HG03135 (cell line): ENCODE results near the gene CEP44.
"Not testable (repeated sequence)": the region's sequence is repeated elsewhere in the genome, so short reads cannot be mapped to it uniquely, and the experiment has no call there.

Experiments used
- ATAC-seq: cut with Tn5 transposase; IDR thresholded peaks from one replicate; pipeline ENCODE4 v1.9.1; 2021; ENCODE audit warnings: mild to moderate bottlenecking, moderate library complexity; ENCODE audit not compliant: unreplicated experiment

CEP44 gene

GRCh38 chr4:174278467-174278866, 5.2 kb upstream of the CEP44 start:
- ATAC-seq: peak; percentile 24

- ATAC-seq: no peak
Observed at GRCh38 chr4:174279433-174280155, 4.1 kb upstream of the CEP44 start.

- no peak for ATAC-seq
Observed at GRCh38 chr4:174281182-174281737, 2.5 kb upstream of the CEP44 start.

GRCh38 chr4:174281901-174282300, 1.8 kb upstream of the CEP44 start:
- ATAC-seq: no peak

GRCh38 chr4:174282836-174283506, 740 bp upstream of the CEP44 start:
- ATAC-seq: peak; percentile 99

- ATAC-seq: no peak
Observed at GRCh38 chr4:174284487-174284886, 776 bp downstream of the CEP44 start.

- ATAC-seq: no peak
Observed at GRCh38 chr4:174286870-174287269, 3.2 kb downstream of the CEP44 start.

- ATAC-seq: no peak
Observed at GRCh38 chr4:174292473-174292872, 8.8 kb downstream of the CEP44 start.

- not testable (repeated sequence) for ATAC-seq
Observed at GRCh38 chr4:174294641-174295040, 10.9 kb downstream of the CEP44 start.

GRCh38 chr4:174295142-174295541, 11.4 kb downstream of the CEP44 start:
- ATAC-seq: not testable (repeated sequence)

GRCh38 chr4:174303687-174304086, 20.0 kb downstream of the CEP44 start:
- no peak for ATAC-seq

- no peak for ATAC-seq
Observed at GRCh38 chr4:174304664-174305063, 21.0 kb downstream of the CEP44 start.

- no peak for ATAC-seq
Observed at GRCh38 chr4:174305961-174306360, 22.2 kb downstream of the CEP44 start.

- ATAC-seq: no peak
Observed at GRCh38 chr4:174307694-174308093, 24.0 kb downstream of the CEP44 start.

GRCh38 chr4:174312993-174313392, 29.3 kb downstream of the CEP44 start:
- no peak for ATAC-seq

GRCh38 chr4:174314274-174314673, 30.6 kb downstream of the CEP44 start:
- no peak for ATAC-seq

- no peak for ATAC-seq
Observed at GRCh38 chr4:174314770-174315169, 31.1 kb downstream of the CEP44 start.

- no peak for ATAC-seq
Observed at GRCh38 chr4:174316546-174316945, 32.8 kb downstream of the CEP44 start.

GRCh38 chr4:174316954-174317353, 33.2 kb downstream of the CEP44 start:
- ATAC-seq: no peak

- ATAC-seq: no peak
Observed at GRCh38 chr4:174317531-174317930, 33.8 kb downstream of the CEP44 start.

GRCh38 chr4:174318829-174319764, 35.4 kb downstream of the CEP44 start:
- ATAC-seq: no peak
